H9 (cell line): Measurements from ENCODE around the gene TMEM47. TPM values are rescaled to one million over a fixed set of nuclear protein-coding genes. Genes with fewer than 3 reads are reported as not detected.

Experiments used
- DNase-seq: peaks from one replicate; pipeline ENCODE4 v3.0.0-alpha.2; 2017
- H2AFZ ChIP-seq: one replicate; pipeline ENCODE4 v1.6.1; 2013; ENCODE audit warnings: mild to moderate bottlenecking, low read length, control low read depth, moderate library complexity
- H2AK5ac ChIP-seq: 2 replicates; pipeline ENCODE4 v1.6.1; 2013; ENCODE audit warnings: low read length, control low read depth, mixed read lengths; ENCODE audit not compliant: insufficient read length
- H2BK120ac ChIP-seq: one replicate; pipeline ENCODE4 v1.6.1; 2013; ENCODE audit warnings: low read depth, mild to moderate bottlenecking, low read length, control low read depth, inconsistent platforms; ENCODE audit not compliant: poor library complexity, severe bottlenecking
- H2BK12ac ChIP-seq: 2 replicates; pipeline ENCODE4 v1.6.1; 2013; ENCODE audit warnings: low read length, control low read depth, mixed read lengths, low read depth; ENCODE audit not compliant: insufficient read length
- H2BK15ac ChIP-seq: 2 replicates; pipeline ENCODE4 v1.6.1; 2013; ENCODE audit warnings: low read depth, low read length, control low read depth
- H2BK20ac ChIP-seq: one replicate; pipeline ENCODE4 v1.6.1; 2013; ENCODE audit warnings: low read depth, mild to moderate bottlenecking, low read length, control low read depth, inconsistent platforms; ENCODE audit not compliant: poor library complexity, severe bottlenecking
- H2BK5ac ChIP-seq: 2 replicates; pipeline ENCODE4 v1.6.1; 2013; ENCODE audit warnings: low read length, control low read depth, mixed read lengths; ENCODE audit not compliant: insufficient read length
- H3K14ac ChIP-seq: 2 replicates; pipeline ENCODE4 v1.6.1; 2013; ENCODE audit warnings: low read length, control low read depth; ENCODE audit not compliant: insufficient read depth
- H3K18ac ChIP-seq: 2 replicates; pipeline ENCODE4 v1.6.1; 2013; ENCODE audit warnings: low read depth, mild to moderate bottlenecking, mixed read lengths, low read length, control low read depth; ENCODE audit not compliant: insufficient read length
- H3K23ac ChIP-seq: 2 replicates; pipeline ENCODE4 v1.6.1; 2013; ENCODE audit warnings: low read length, control low read depth, mixed read lengths, low read depth; ENCODE audit not compliant: insufficient read length
- H3K23me2 ChIP-seq: 2 replicates; pipeline ENCODE4 v1.6.1; 2013; ENCODE audit warnings: low read depth, mild to moderate bottlenecking, mixed read lengths, low read length, control low read depth; ENCODE audit not compliant: insufficient read length, poor library complexity, severe bottlenecking
- H3K27ac ChIP-seq: 2 replicates; pipeline ENCODE4 v1.5.1; 2013; ENCODE audit warnings: low read length, control low read depth, mixed read lengths, low read depth; ENCODE audit not compliant: insufficient read length
- H3K27me3 ChIP-seq: 2 replicates; pipeline ENCODE4 v1.6.1; 2013; ENCODE audit warnings: low read length, control low read depth, inconsistent platforms; ENCODE audit not compliant: insufficient read depth
- H3K4ac ChIP-seq: 2 replicates; pipeline ENCODE4 v1.6.1; 2013; ENCODE audit warnings: low read depth, mild to moderate bottlenecking, control low read depth, inconsistent platforms, low read length, moderate library complexity
- H3K4me1 ChIP-seq: 2 replicates; pipeline ENCODE4 v1.6.1; 2013; ENCODE audit warnings: low read length, control low read depth, inconsistent platforms; ENCODE audit not compliant: insufficient read depth
- H3K4me2 ChIP-seq: 2 replicates; pipeline ENCODE4 v1.6.1; 2013; ENCODE audit warnings: low read length, control low read depth, mixed read lengths; ENCODE audit not compliant: insufficient read length, insufficient read depth
- H3K56ac ChIP-seq: 2 replicates; pipeline ENCODE4 v1.6.1; 2013; ENCODE audit warnings: low read depth, mild to moderate bottlenecking, mixed read lengths, low read length, control low read depth; ENCODE audit not compliant: insufficient read length
- H3K79me1 ChIP-seq: 2 replicates; pipeline ENCODE4 v1.6.1; 2013; ENCODE audit warnings: low read depth, mild to moderate bottlenecking, moderate library complexity, low read length, control low read depth, inconsistent platforms; ENCODE audit not compliant: insufficient read depth, poor library complexity, severe bottlenecking
- H3K79me2 ChIP-seq: 2 replicates; pipeline ENCODE4 v1.6.1; 2013; ENCODE audit warnings: low read length, control low read depth, inconsistent platforms; ENCODE audit not compliant: insufficient read depth
- H3K9ac ChIP-seq: 2 replicates; pipeline ENCODE4 v1.6.1; 2013; ENCODE audit warnings: low read length, control low read depth, mixed read lengths; ENCODE audit not compliant: insufficient read length; ENCODE audit errors: extremely low read depth
- H3K9me3 ChIP-seq: one replicate; pipeline ENCODE4 v1.6.1; 2013; ENCODE audit warnings: low read depth, low read length, inconsistent platforms; ENCODE audit not compliant: control insufficient read depth
- H3T11ph ChIP-seq: one replicate; pipeline ENCODE4 v1.6.1; 2013; ENCODE audit warnings: mild to moderate bottlenecking, low read length, control low read depth, inconsistent platforms
- H4K20me1 ChIP-seq: one replicate; pipeline ENCODE4 v1.6.1; 2013; ENCODE audit not compliant: control insufficient read depth, insufficient read length, insufficient read depth
- H4K5ac ChIP-seq: 2 replicates; pipeline ENCODE4 v1.6.1; 2013; ENCODE audit warnings: low read depth, mild to moderate bottlenecking, mixed read lengths, low read length, control low read depth; ENCODE audit not compliant: insufficient read length
- H4K8ac ChIP-seq: replicated peaks from 2 replicates; pipeline ENCODE4 v1.6.1; 2013; ENCODE audit warnings: low read length, control low read depth, mixed read lengths, low read depth; ENCODE audit not compliant: insufficient read length
- H4K91ac ChIP-seq: 2 replicates; pipeline ENCODE4 v1.6.1; 2013; ENCODE audit warnings: low read depth, mild to moderate bottlenecking, moderate library complexity, mixed read lengths, low read length, control low read depth; ENCODE audit not compliant: insufficient read length
- H3K27ac Mint-ChIP-seq, 3 experiments: 2 replicates in 2 of 3; 3 replicates in 1 of 3; pipeline ENCODE4 v1.8.0; 2020 to 2021; ENCODE audit warnings: mixed read lengths in 3 of 3, mild to moderate bottlenecking in 1 of 3, moderate library complexity in 1 of 3
- H3K27me3 Mint-ChIP-seq: 2 replicates; pipeline ENCODE4 v1.8.0; 2021; ENCODE audit warnings: low read depth, mild to moderate bottlenecking, moderate library complexity, mixed read lengths
- H3K36me3 Mint-ChIP-seq, 3 experiments: 2 replicates in 2 of 3; 3 replicates in 1 of 3; pipeline ENCODE4 v1.8.0; 2020 to 2021; ENCODE audit warnings: low read depth in 3 of 3, mixed read lengths in 3 of 3; ENCODE audit not compliant: insufficient read depth in 1 of 3
- H3K4me1 Mint-ChIP-seq, 2 experiments: 2 replicates each; pipeline ENCODE4 v1.8.0; 2020; ENCODE audit warnings: mixed read lengths in 2 of 2
- H3K4me3 Mint-ChIP-seq, 2 experiments: 2 replicates in 1 of 2; 3 replicates in 1 of 2; pipeline ENCODE4 v1.8.0; 2020 to 2021; ENCODE audit warnings: mild to moderate bottlenecking in 2 of 2, mixed read lengths in 2 of 2, moderate library complexity in 1 of 2
- H3K9me3 Mint-ChIP-seq, 2 experiments: 2 replicates in 1 of 2; 3 replicates in 1 of 2; pipeline ENCODE4 v1.8.0; 2020; ENCODE audit warnings: mild to moderate bottlenecking in 2 of 2, mixed read lengths in 2 of 2, moderate library complexity in 1 of 2
- CTCF ChIP-seq: fragments of 200-600 bp; sonication (generic); conservative IDR thresholded peaks from 3 replicates; pipeline ENCODE4 v1.8.0; 2021; ENCODE audit warnings: antibody characterized with exemption, mild to moderate bottlenecking
- WGBS: extraction: QIAGEN DNeasy Blood & Tissue Kit; methylation state at CpG from one replicate; pipeline ENCODE4 v1.1.7; 2013; ENCODE audit warnings: missing lambda C conversion rate, low lambda C conversion rate, mixed read lengths; ENCODE audit not compliant: insufficient read length; ENCODE audit errors: extremely low coverage; 5-methylcytosine and 5-hydroxymethylcytosine counted together
- total RNA-seq: library from RNA; stranded (reverse); gene quantifications from 2 replicates; pipeline ENCODE4 v1.2.1, GENCODE V29; 2021

The TMEM47 gene
- total RNA-seq, 1 experiment from 2014 or later: 26.0 TPM

DNA sequence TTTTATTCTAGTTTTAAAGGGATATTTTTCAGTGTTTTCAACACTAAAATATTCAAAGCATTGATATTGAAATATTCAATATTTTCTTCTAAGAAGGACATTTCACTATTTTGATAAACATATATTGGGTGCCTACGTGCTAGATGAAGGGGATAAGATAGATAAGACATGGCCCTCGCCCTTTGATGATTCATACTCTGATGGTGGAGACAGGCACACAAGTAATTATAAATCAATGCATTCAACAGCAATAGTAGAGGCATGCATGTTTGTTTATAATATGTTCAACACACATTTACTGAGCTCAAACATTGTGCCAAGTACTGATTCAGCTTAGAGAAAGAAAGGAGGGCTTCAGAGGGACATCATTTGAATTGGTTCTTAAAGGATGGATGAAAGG is 22.7 kb downstream of the TMEM47 start:
- Histone ChIP-seq H3K27ac (no peak overlapping the region), H3K4ac (no peak overlapping the region), H3K23ac (no peak overlapping the region), H3T11ph (no peak overlapping the region), H2BK12ac (no peak overlapping the region), H3K9ac (no peak overlapping the region), H4K5ac (no peak overlapping the region), H4K8ac (no peak overlapping the region), H2AK5ac (no peak overlapping the region), H3K18ac (no peak overlapping the region), H2BK120ac (no peak overlapping the region), H2BK15ac (no peak overlapping the region), H3K23me2 (no peaks in the 10 kb centered on the region), H3K79me1 (no peaks in the 10 kb centered on the region), H3K9me3 (no peaks in the 10 kb centered on the region), H3K79me2 (no peaks in the 10 kb centered on the region; the same call in 1 of the 2 replicates), H3K4me2 (no peak overlapping the region), H3K4me1 (peaks cover 2% of the 10 kb centered on the region; the same call in 1 of the 2 replicates), H3K14ac (no peak overlapping the region), H4K20me1 (no peaks in the 10 kb centered on the region), H4K91ac (no peak overlapping the region), H2BK20ac (no peak overlapping the region), H3K56ac (no peak overlapping the region), H2AFZ (no peak overlapping the region), H3K27me3 (no peaks in the 10 kb centered on the region), H2BK5ac (no peak overlapping the region)
- H3K4me3 Mint-ChIP-seq: no peak overlapping the region
- DNase-seq: no peak
- no peak overlapping the region for H3K27ac Mint-ChIP-seq
- no peaks in the 10 kb centered on the region for H3K27me3 Mint-ChIP-seq
- H3K9me3 Mint-ChIP-seq: peaks cover 0 to 41% of the 10 kb centered on the region in 2 experiments; a peak in 3 of 5 replicates
- H3K4me1 Mint-ChIP-seq: peaks cover 18 to 19% of the 10 kb centered on the region in 2 experiments
- no CpG with 5 or more reads among the region's 2 CpGs for WGBS
- peaks cover 2 to 22% (median 19%) of the 10 kb centered on the region in 3 experiments; a peak in 6 of 7 replicates for H3K36me3 Mint-ChIP-seq
- TF ChIP-seq CTCF: no peak
